Suppressor macrophage (primary cell): ENCODE measurements around the gene SOS1.
"Not testable (repeated sequence)": the region's sequence is repeated elsewhere in the genome, so short reads cannot be mapped to it uniquely, and the experiment has no call there.

Source experiments
- DNase-seq, 4 experiments: peaks; one replicate each; pipeline ENCODE4 v3.0.0-alpha.2; 2020 to 2022

The SOS1 gene

DNA sequence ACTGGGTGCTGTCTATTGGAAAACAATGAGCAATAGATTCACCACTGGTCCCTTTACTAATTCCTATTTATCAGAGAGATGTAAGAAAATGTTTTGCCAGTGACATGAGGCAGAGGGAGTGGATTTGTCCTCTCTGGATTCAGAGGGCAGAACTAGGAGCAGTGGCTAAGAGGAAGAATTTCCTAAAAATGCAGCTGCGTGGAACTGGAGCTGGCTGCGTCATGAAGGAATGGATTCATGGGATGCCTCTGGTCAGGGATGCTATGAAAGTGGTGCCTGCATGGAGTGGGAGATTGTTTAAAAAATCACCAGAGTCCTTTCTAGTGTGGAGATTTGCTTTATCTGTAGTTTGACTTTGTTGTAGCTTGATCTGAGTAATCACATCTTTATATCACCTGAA, 152.8 kb downstream of the SOS1 start:
- no peak for DNase-seq

DNA sequence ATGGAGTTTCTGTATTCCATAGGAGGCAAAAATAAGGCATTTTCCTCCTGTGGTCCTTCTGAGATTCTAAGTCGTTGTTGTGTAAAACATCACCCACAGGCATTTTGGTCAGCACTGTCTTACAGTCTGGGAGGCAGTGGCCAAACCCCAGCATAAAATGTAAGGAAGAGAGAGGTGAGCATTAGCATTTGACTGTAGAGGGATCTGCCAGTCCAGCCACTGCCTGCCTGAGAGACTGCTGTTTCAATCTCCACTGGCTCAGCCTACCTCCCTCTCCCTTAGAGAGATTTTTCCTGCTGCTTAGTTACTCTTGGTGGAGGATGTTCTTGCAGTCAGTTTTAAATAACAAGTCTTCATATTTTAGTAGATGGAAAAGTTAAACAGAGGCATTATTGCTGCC, 154.2 kb downstream of the SOS1 start:
- DNase-seq: no peak

DNA sequence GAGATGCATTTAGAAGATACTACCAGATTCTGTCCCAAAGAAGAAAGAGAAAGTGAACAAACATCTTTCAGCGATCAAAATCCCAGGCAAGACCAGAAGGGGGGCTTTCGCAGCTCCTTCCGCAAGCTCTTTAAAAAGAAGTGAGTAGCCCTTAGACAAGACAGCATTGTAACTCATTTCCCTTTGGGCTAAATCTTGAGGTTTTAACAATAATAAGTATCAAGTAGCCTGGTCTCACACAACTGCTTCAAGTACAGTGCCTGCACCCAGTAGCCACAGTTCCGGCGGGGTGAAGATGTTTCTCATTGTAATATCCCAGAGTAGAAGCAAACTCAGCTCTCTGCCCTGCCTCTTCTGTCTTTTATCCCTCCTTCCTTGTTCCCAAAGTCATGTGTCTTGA, 154.8 kb downstream of the SOS1 start:
- DNase-seq: no peak

DNA sequence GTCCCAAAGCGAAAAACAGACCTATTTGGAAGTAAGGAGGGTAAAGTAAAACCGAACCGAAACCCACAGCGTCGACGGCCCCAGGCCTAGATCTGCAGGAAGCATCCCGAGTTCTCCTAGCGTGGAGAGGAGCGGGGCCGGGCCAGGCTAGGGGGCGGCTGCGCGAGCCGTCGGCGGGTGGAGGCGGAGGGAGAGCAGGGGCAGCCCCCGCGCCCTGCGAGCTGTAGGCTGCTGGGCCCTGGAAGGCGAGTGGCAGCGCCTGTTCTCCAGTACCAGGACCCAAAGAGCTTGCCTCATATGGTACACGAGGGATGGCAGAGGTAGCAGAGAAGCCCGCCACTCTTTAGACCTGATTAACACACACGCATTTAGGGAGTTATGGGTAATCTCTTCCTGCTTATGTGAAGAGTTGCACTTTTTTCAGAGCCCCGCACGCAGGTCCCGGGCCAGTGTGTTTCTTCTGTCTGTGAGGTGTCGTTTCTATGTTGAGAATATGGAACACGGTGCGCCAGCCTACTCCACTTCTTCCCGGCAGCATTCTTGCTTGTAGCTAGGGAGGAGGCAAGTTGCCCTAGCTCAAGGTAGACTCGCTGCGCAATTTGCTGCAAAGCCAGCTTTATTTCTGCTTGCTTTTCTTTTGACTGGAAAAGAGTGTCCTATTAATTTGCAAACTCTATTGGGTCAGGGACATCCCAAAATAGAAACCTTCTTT, 160.1 kb downstream of the SOS1 start:
- DNase-seq: no peak

DNA sequence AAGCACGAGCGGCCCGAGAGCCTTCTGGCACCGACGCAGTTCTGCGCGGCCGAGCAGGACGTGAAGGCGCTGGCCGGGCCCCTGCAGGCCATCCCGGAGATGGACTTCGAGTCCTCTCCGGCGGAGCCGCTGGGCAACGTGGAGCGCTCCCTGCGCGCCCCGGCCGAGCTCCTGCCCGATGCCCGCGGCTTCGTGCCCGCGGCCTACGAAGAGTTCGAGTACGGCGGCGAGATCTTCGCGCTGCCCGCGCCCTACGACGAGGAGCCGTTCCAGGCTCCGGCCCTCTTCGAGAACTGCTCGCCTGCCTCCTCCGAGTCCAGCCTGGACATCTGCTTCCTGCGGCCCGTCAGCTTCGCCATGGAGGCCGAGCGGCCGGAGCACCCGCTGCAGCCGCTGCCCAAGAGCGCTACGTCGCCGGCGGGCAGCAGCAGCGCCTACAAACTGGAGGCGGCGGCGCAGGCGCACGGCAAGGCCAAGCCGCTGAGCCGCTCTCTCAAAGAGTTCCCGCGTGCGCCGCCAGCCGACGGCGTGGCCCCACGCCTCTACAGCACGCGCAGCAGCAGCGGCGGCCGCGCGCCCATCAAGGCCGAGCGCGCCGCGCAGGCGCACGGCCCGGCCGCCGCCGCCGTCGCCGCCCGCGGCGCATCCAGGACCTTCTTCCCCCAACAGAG, 160.8 kb downstream of the SOS1 start:
- peak; percentile 87 to 96 (median 92) for DNase-seq

DNA sequence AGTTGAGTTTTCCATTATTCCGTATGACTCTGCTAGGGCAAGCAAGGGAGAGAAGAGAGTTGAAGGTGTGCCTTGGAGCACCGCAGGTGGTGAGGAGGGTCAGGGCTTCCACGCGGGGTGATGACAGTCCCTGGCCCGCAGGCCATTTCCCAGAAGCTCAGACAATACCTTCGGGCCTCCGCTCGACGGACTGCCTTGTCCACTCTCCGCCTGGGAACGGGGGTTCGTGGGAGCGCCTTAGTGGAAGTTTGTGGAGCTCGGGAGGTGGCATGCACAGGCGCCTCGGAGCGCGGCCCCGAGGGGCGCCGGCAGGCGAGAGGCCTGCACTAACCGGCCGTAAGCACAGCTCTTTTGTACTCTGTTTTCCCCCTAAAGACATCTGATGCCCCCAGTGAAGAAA, 161.4 kb downstream of the SOS1 start:
- no peak for DNase-seq

DNA sequence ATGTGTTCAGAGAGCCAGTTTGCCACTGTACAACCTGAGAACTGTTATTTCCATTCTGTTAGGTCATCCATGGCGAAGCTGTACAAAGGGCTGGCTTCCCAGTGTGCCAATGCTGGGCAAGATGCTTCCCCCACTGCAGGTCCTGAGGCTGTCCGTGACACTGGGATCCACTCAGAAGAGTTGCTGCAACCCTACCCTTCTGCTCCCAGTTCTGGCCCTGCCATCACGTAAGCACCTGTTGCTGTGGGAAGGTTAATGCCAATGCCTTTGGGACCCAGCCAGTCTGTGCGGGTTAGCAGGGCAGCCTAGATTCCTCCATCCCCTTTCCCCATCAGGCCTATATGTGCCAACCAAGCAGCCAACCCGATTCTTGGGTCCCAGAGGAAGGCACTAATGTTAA, 162.9 kb downstream of the SOS1 start:
- DNase-seq: no peak

DNA sequence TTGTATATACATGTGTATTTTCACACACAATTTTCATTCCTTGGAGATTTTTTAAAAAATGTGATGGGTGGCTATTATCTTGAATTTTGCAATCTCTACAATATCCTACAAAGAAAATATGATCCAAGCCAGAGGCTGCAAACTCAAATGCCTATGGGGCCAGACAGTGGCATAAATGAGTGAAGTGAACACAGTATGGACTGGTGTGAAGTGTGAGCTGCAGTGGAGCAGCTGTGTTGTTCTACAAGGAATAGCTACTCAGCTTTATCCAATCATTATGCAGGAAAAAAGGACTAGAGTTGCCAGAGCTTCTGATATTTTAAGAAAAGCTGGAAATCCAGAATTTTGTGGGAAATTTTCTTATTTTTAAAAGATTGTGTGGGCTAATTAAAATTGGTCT, 169.1 kb downstream of the SOS1 start:
- no peak for DNase-seq

DNA sequence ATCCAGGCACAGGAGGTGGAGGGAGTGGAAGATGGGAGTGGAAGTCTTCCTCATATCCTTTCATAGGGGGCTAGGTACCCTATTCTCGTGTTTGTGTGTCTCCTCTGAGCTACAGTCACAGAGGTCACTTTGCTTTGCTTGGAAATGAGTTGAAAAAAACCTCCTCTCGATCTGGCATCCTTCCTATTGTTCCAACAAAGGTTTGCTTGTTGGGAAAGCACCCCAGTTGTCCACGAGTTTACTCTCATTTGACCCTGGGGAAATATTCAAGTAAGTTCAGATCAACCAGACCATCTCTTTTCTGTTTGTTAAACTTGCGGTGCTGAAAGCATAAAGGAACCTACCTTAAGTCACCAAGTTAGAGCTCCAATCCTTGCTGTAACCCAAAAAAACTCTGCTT, 171.9 kb downstream of the SOS1 start:
- no peak for DNase-seq

DNA sequence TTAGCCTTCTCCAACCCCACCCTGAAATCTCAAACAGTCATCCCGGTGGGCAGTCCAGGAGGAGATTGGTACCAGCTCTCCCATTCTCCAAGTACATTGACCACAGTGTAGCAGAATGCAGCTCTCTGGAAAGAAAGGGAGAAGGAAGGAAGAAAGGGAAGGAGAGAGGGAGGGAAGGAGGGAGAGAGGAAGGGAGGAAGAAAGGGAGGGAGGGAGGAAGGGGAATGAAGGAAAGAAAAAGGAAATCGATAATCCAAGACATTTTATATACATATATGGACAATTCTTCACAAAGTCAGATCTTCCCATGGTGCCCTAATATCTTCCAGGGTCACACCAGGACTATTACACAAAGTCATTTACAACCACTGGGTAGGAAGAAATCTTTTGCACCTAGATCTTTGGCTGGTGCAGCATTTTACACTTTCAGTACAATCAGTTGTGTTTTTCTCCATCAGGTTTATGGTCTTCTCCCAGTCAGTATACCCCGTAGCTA, 172.4 kb downstream of the SOS1 start:
- no peak for DNase-seq

DNA sequence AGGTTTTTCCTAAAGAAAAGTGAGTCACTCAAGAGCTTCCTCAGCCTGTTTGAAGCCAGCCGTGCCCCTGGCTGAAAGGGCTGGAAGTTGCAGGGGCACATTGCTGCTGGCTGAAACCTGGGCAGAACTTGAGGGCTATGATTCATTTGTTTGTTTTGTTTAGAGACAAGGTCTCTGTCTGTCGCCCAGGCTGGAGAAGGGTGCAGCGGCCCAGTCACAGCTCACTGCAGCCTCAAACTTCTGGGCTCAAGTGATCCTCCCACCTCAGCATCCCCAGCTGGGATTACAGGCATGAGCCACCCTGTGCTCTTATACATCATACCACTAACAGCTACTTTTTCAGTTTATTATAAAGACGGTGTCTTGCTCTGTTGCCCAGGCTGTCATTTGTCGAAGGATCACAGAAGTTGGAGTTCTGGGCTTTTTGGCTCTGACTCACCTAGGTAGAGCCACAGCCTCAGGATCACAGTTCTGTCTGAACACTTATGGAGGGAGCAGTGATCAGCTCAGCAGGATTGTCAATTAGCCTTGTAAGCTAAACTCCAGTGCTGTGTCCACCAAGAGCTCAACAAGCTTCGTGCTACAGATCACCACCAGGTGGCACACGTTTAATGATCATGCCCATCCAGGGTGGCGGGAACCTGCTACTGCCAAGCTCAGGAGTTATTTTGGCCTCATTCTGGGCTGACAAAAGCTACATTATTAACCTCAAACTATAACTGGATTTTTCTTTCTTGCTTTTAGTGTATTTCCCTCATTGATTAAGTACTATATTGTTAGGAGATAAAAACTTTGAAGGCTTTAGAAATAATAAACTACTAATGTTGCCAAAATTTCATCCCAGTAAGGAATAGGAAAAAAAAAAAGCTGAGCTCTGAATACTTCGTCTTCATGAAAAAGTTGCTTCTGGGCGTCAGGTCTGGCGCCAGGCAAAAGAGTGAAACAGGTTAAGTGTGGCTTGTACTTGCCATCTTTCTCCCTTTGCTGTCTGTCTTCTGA, 173.3 kb downstream of the SOS1 start:
- DNase-seq: peak; percentile 71 to 81 (median 78)

DNA sequence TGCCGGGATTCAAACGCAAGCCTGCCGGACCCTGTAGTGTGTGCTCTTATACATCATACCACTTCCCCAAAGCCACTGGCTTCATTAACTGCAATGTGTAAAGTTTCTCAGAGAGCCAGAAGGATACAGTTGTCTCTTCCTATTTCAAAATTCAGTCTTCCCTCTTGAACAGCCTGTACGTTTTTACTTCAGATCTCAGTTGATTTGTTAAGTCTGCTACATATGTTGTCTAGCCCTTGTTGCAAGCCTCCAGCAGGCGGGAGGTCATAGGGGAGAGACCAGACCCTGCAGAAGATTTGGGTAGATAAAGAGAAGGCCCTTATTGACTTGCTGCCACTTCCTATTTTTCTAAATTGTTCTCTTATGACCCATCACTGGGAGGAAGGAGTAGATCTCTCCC, 174.9 kb downstream of the SOS1 start:
- peak; percentile 41 to 61 (median 52) for DNase-seq

DNA sequence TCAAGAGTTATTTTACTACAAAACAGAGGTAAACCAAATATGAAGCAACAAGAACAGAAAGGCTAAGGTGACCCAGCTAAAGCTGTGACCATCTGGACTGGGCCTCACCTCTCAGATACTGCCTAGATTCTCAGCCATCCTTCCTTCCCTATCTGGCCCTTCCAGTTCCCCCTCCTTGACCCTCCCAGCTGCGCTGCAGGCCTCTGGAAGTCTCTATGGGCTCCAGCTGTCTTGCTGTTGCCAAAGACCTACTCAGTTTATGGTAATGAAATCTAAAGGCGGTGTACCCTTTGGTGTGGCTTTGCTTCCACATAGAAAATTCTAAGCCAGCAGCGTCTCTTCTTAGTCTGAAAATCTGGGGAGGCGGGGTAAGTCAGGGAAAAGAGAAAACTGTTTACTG, 175.5 kb downstream of the SOS1 start:
- no peak for DNase-seq

DNA sequence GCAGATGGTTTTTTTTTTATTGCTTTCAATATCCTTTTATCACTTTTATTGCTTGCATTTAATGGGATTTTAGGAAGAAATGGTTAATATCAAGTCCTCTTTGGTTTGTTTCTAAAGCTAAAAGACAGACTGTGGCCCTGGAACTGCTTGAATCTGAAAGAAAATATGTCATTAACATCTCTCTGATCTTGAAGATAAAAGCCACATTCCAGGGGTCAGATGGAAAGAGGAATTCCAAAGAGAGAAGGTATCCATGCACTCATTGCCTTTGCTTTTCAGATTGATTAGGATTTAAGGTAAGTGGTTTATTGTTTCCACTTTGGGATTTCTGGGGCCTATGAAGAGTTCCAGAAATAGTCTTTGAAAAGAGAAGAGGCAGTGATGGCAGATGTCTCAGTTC, 177.1 kb downstream of the SOS1 start:
- DNase-seq: no peak

DNA sequence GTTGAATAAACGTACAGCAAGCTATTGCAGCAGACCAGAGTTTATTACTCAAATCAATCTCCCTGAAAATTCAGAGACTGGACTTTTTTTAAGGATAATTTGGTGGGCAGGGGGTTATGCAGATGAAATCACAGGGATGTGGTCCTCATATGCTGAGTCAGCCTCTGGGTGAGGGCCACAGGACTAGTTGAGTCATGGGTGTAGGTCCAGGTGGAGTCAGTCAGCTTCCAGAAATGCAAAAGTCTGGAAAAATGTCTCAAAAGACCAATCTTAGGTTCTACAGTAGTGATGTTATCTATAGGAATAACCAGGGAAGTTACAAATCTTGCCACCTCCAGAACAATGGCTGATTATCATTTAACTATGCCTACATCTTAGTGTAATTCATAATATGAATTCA, 180.1 kb downstream of the SOS1 start:
- no peak for DNase-seq

DNA sequence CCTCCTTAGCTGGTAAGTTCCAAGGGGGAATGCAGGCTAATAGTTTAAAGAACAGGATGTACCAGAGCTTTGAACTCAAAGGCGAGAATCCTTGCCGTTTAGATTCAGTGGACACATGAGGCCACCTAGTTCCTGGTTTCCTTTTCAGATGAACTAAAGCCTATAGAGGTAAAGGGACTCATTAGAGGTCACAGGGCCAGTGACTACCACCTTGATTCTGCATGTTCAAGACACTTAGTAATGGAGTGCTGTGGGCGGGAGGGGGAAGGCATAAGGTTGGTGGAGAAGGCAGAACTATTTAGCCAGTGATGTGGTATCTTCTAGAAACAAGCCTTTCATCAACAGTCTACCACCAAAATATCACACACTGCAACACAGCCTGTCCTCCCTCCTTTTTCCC, 183.3 kb downstream of the SOS1 start:
- peak; percentile 27 to 63 (median 40) for DNase-seq

DNA sequence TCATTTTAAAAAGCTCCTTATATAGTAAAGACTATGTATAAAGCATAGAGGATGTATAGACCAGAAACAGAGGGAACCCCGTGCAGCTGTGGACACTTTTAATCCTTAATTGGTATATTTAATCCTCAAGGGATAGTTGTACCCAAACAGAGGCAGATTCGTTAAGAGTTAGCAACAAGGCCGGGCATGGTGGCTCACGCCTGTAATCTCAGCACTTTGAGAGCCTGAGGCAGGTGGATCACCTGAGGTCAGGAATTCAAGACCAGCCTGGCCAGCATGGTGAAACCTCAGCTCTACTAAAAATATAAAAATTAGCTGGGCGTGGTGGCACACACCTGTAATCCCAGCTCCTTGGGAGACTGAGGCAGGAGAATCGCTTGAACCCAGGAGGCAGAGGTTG, 184.3 kb downstream of the SOS1 start:
- DNase-seq: not testable (repeated sequence)

DNA sequence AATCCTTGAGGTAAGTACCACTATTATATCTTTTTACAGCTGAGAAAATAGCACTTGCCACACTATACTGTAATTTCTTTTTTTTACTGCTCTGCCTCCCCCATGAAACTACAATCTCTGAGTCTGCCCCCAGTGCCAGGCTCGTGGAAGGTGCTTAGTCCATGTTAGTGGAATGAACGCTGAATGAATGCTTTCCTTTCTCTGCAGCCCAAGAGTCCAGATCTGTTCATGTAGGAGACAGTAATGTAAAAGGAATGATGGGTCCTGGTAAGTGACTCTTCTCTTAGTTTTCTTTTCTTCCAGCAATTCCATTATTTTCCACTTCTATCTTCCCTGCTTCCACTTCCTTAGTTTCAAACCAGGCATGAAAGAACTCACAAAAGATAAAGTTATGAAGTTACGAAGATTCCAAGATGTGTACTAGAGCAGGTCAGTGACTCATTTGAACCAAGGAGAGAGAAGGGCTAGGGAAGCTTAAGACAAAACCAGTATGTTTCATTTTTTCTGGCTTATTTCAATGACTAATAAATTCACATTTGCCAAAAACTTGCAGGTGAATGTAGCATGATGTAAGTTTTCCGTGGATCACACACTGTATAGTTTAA, 185.2 kb downstream of the SOS1 start:
- no peak for DNase-seq

DNA sequence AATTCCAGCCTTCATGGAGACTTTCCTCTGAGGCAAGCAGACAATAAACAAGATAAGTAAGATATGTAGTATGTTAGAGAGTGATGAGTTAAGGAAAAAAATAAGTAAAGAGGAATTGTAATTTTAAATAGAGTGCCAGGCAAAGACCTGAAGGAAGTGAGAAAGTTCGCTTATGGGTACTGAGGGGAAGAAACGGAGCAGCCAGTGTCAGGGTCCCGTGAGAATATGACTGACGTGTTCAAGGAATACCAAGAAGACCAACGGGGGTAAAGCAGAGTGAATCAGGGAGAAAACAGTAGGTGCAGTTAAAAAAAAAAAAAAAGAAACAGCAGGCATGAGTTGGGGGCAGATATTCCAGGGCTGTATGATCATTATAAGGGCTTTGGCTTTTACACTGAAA, 186.1 kb downstream of the SOS1 start:
- no peak for DNase-seq

DNA sequence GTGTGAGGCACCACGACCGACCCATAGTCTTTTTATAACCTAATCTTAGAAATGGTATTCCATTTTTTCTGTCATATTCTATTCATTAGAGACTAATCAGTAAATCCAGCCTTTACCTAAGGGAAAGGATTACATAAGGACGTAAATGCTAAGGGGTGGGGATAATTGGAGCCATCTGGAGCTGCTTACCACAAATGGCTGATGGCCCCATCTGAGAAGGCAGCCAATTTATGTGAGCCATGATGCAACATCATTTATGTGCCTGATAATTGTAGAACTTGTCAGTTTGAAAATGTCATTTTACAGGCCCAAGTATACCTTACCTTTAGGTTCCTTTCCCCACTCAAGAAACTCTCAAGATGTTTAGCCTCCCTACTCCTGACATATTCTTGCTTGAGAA, 187.2 kb downstream of the SOS1 start:
- no peak for DNase-seq

DNA sequence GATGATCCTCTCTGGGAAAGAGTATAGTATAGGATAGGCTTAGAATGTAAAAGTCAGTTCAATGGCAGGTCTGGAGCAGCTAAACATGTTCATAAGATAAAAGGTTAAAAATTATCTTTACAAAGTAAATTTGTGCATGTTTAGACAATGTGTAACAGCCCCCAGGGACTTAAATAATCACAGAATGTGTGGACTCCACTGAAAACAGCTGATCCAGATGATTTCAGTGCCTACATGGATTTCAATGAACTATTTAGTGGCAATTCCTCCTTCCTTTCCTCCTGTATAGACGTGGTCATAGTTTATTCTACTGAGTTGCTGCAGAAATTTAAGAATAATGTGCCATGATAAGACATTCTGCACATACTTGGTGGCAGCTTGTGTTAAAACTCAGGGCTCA, 188.3 kb downstream of the SOS1 start:
- no peak for DNase-seq
